NCI-H1092 treated with DMSO at 0.1 percent for 48 hours (cell line): ENCODE data around the gene ALLC.

Experiments used
- DNase-seq: peaks from one replicate; lab custom pipeline; 2025; lab: John Stamatoyannopoulos, UW

The ALLC gene

GRCh38 chr2:3639653-3640052 lies 18.3 kb upstream of the ALLC start:
- DNase-seq, result no peak

DNA sequence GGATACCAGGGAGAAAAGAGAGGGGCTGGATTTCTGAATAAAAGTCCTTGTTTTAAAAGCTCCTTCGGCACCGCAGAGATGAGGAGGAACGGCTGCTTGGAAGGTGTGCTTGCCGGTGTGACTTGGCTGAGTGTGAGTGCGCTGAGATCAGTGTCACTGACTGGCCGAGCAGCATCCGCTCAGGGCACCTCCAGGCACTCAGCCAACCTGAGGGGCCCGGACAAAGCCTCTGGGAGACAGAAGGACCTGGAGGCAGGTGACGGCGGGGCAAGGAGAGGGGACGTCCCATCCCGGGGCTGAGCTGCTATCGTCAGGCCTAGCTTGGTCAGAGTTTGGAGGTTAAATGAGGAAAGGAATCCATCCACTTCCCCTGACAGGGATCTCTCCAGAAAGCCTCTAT lies 16.8 kb upstream of the ALLC start:
- DNase-seq, result no peak

DNA sequence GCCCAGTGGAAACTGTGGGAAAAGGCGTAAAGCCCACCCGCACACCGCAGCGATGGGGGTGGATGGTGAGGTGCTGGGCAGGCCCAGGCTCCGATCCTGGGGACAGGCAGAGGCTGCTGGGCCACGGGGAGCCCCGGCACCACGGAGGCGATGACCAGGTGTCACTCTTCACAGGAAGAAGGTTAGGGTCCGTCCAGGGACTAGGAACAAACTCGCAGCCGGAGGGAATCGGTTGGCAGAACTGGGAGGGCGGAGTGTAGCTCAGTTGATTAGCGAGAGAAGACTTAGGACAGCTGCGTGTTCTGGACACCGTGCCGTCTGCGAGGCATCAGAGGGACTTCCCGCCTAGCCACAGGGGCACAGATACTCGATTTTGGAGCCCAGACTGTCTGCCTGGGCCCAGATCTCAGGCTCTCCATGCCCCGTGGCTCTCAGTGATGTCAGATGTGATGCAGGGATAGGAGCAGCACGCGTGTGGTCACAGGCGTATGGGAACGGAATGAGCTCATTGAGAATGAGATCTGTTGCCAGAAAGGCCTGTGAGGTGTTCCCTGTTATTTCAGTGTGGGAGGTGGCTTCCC lies 16.1 kb upstream of the ALLC start:
- no peak for DNase-seq

GRCh38 chr2:3642521-3643215 lies 15.3 kb upstream of the ALLC start:
- no peak for DNase-seq

DNA sequence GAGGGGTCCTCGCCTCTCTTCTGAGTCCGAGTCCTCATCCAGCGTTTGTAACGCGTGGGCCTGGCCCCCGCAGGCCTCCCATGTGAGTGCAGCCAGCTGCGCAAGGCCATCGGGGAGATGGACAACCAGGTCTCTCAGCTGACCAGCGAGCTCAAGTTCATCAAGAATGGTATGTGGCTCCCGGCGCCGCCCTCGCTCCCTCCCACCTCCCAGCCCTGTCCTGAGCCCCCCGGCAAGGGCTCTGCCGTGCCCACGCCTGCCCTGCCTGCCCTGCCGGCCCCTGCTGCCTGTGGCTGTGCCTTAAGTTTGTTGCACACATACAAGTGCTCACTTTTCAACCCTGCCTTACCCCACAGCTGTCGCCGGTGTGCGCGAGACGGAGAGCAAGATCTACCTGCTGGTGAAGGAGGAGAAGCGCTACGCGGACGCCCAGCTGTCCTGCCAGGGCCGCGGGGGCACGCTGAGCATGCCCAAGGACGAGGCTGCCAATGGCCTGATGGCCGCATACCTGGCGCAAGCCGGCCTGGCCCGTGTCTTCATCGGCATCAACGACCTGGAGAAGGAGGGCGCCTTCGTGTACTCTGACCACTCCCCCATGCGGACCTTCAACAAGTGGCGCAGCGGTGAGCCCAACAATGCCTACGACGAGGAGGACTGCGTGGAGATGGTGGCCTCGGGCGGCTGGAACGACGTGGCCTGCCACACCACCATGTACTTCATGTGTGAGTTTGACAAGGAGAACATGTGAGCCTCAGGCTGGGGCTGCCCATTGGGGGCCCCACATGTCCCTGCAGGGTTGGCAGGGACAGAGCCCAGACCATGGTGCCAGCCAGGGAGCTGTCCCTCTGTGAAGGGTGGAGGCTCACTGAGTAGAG lies 14.4 kb upstream of the ALLC start:
- DNase-seq, result no peak

GRCh38 chr2:3644246-3644525 lies 13.8 kb upstream of the ALLC start:
- DNase-seq, result no peak

GRCh38 chr2:3644891-3645605 lies 13.0 kb upstream of the ALLC start:
- no peak for DNase-seq

- no peak for DNase-seq
Measured at GRCh38 chr2:3645745-3646389, 12.1 kb upstream of the ALLC start.

GRCh38 chr2:3646446-3646845 lies 11.6 kb upstream of the ALLC start:
- DNase-seq, result no peak

GRCh38 chr2:3647246-3647645 lies 10.8 kb upstream of the ALLC start:
- no peak for DNase-seq

GRCh38 chr2:3647831-3648651 lies 10.0 kb upstream of the ALLC start:
- DNase-seq, result no peak

DNA sequence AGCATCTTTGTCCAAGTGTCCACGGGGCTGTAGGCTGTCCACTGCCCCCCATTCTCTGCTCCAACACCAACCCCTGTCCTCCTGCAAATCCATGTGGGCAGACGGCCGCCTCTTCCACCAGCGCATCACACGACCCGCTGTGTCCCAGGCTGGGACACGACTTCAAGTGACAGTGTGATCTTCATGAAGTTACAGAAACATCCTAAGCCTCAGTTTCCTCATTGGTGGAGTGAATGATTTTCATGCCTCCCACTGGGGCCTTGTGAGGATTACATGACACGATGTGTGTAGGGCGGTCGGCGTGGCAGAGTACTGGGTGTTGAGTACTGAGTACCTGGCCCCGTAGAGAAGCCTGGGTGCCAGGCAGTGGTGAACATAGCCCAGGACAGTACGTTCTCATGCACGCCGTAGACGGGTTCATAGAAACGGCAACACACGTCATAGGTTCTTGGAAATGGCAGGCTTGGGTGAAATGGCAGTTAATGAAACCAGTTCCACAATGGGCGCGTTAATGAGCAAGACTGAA lies 9.3 kb upstream of the ALLC start:
- DNase-seq, result no peak

GRCh38 chr2:3649581-3649980 lies 8.4 kb upstream of the ALLC start:
- no peak for DNase-seq

GRCh38 chr2:3650140-3650920 lies 7.7 kb upstream of the ALLC start:
- no peak for DNase-seq

DNA sequence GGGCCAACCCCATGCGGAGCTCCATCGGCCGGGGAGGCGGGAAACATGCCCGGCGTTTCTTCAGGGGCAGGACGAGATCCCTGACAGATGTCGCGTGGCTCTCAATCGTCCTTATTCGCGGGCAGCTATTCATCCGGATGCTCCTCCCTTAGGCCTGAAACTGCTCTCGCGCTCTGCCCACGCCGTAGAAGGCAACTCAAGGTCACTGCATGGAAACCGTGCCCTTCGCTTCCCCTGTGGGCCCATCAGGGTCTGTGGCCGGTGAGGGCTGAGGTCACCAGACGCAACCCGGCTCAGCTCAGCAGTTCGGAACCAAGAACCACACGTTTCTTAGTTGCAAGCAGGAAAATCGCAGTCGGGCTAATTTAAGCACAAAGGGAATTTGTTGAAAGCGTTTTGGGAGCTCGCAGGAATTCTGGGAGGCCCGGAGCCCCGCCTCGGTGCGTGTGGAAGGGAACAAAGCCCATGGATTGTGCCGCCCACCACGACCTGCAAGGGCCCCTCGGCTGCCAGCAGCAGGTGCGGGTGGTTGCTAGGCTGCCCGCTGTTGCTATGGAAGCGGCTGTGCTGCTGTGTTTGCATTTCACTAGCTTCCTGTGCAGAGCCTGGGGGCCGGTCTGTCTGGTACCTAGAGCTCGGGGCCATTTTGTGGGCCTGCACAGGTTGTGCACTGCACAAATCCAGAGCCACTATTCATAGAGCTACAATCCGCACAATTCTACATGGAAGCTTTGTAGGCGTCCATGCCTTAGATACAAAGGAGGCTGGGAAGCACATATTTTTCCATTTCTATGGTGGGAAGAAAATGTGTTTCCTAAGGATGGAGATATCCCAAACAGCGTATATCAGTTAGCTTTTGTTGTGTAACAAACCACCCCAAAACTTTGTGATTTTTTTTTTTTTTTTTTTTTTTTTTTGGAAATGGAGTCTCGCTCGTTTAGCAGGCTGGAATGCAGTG lies 6.0 kb upstream of the ALLC start:
- peak; percentile 89 for DNase-seq

DNA sequence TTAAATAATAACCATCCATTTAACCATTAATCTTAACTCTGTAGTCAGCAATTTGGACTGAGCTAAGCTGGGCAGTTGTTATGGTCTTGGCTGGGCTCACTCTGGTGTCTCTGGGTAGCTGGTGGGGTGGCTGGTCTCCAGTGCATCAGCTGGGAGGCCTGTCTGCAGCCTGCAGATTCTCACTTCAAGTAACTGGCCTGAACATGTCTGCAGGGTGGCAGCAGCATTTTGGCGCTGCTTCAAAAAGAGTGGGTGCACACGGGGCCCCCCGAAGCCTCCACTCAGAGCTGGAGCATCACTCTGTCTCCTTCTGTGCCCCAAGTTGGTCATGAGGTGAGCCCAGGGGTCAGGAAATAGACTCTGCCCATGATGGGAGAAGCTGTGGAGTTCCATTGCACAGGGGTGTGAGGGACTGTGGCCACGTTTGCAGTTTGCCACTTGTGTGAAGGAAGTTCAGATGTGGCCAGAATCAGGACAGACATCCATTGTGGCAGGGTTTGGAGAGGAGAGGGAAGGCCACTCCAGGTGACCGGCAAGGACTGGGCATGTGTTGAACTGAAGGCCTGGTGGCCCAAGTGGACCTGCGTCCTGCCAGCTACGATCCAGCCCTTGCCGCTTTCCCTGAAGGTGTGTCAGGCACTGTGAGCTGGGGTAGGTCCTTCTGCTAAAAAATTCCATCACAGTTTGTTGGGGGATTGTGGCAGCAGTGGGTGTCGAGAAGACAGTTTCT lies 4.9 kb upstream of the ALLC start:
- DNase-seq, result no peak

DNA sequence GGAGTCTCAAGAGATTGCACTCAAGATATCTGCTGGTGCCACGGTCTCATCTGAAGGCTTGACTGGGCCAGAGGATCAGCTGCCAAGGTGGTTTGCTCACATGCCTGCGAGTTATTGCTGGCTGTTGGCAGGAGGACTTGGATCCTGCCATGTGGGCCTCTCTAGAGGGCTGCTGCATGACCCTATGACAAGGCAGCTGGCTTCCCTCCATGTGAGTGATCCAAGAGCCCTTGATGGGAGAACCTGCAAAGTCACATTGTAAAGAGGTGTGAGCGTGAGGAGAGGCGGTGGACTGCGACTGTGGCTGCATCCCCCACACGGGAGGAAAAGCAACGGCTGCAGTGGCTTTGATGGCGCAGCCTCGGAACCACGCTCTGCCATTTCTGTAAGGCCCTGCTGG lies 4.0 kb upstream of the ALLC start:
- DNase-seq, result no peak

- DNase-seq, result no peak
Measured at GRCh38 chr2:3654531-3655225, 3.3 kb upstream of the ALLC start.
